ENCODE results near the gene ARHGEF16.

The ARHGEF16 gene

GRCh38 chr1:3439346-3440299, 14.8 kb upstream of the ARHGEF16 start:
- DNase-seq, result no peak

- DNase-seq, result no peak
Observed at GRCh38 chr1:3440300-3440681, 14.2 kb upstream of the ARHGEF16 start.

- DNase-seq, result no peak
Observed at GRCh38 chr1:3440711-3441409, 13.6 kb upstream of the ARHGEF16 start.

- DNase-seq, result no peak
Observed at GRCh38 chr1:3441410-3441847, 13.0 kb upstream of the ARHGEF16 start.

GRCh38 chr1:3441880-3442279, 12.6 kb upstream of the ARHGEF16 start:
- no peak for DNase-seq

GRCh38 chr1:3442331-3442730, 12.1 kb upstream of the ARHGEF16 start:
- DNase-seq, result no peak

- DNase-seq, result no peak
Observed at GRCh38 chr1:3442901-3443300, 11.6 kb upstream of the ARHGEF16 start.

- no peak for DNase-seq
Observed at GRCh38 chr1:3443807-3444206, 10.7 kb upstream of the ARHGEF16 start.

- DNase-seq, result no peak
Observed at GRCh38 chr1:3444298-3444697, 10.2 kb upstream of the ARHGEF16 start.

- DNase-seq, result no peak
Observed at GRCh38 chr1:3444736-3445135, 9.7 kb upstream of the ARHGEF16 start.

GRCh38 chr1:3450202-3450863, 4.1 kb upstream of the ARHGEF16 start:
- DNase-seq, result no peak

- DNase-seq, result no peak
Observed at GRCh38 chr1:3450983-3451382, 3.5 kb upstream of the ARHGEF16 start.

- DNase-seq, result no peak
Observed at GRCh38 chr1:3451994-3452865, 2.2 kb upstream of the ARHGEF16 start.

- DNase-seq, result no peak
Observed at GRCh38 chr1:3452866-3453175, 1.6 kb upstream of the ARHGEF16 start.

- peak; percentile 42 for DNase-seq
Observed at GRCh38 chr1:3453203-3453761, 1.2 kb upstream of the ARHGEF16 start.

GRCh38 chr1:3454811-3455618, 550 bp downstream of the ARHGEF16 start:
- DNase-seq, result no peak

GRCh38 chr1:3455670-3456448, 1.4 kb downstream of the ARHGEF16 start:
- no peak for DNase-seq

- DNase-seq, result no peak
Observed at GRCh38 chr1:3456449-3456963, 2.0 kb downstream of the ARHGEF16 start.

GRCh38 chr1:3456964-3457909, 2.8 kb downstream of the ARHGEF16 start:
- no peak for DNase-seq

Measured in kidney glomerular epithelial cell (primary cell).